Measurements from ENCODE around the gene C1orf105.

GRCh38 chr1:172517545-172517944 is 97.1 kb downstream of the C1orf105 start:
- TF ChIP-seq CTCF (IDR thresholded peaks at IDR 0.05; ENCODE audit: insufficient read depth, low read length, poor library complexity, severe bottlenecking) = no peak
- no peak for TF ChIP-seq EZH2phosphoT487 (conservative IDR thresholded peaks at IDR 0.05; ENCODE audit: low read length)

All from SU-DHL-6 (cell line).